Endothelial cell of umbilical vein (primary cell): ENCODE measurements around the gene PLEKHA4. TPM values are rescaled to one million over a fixed set of nuclear protein-coding genes. Genes with fewer than 3 reads are reported as not detected.
A peak's percentile ranks its signal among the peaks of the same experiment; 100 is the strongest.
"Not testable (repeated sequence)": the region's sequence is repeated elsewhere in the genome, so short reads cannot be mapped to it uniquely, and the experiment has no call there.

Experiments
- BruUV-seq: library from RNA; stranded (reverse); fragments of 400-500 nt; replicated peaks from 2 replicates; lab custom pipeline; 2021; lab: Mats Ljungman, UMichigan
- CTCF ChIA-PET: fragments of 300-600, 350-600 bp; sonication (Branson Sonifier 250); formaldehyde crosslinking; loops from one replicate; lab custom pipeline; 2021; ENCODE audit warnings: antibody characterized with exemption, inconsistent platforms; lab: Charles Lee
- POLR2A ChIA-PET: fragments of 300-600, 350-600 bp; sonication (Branson Sonifier 250); formaldehyde crosslinking; loops from one replicate; lab custom pipeline; 2021; ENCODE audit warnings: antibody characterized with exemption, inconsistent platforms; lab: Charles Lee
- DNase-seq: peaks from one replicate; pipeline ENCODE4 v3.0.0-alpha.2; 2011; ENCODE audit warnings: low read depth, low spot score
- FAIRE-seq: peaks from 2 replicates; lab custom pipeline; 2011; peaks lifted over from hg19 to GRCh38; lab: Jason Lieb, UNC
- H2AFZ ChIP-seq: 2 replicates; pipeline ENCODE4 v1.6.0; 2012; ENCODE audit warnings: low read depth, low read length, control low read depth, inconsistent platforms
- H3K27ac ChIP-seq: 2 replicates; pipeline ENCODE4 v1.5.1; 2011; ENCODE audit warnings: low read depth, mild to moderate bottlenecking, control low read depth, low read length, moderate library complexity; ENCODE audit not compliant: insufficient read depth
- H3K27me3 ChIP-seq, 2 experiments: 2 replicates each; pipeline versions ENCODE4 v1.6.0 to v1.6.1; 2011; ENCODE audit warnings: low read length in 2 of 2, mixed read lengths in 1 of 2; ENCODE audit not compliant: control insufficient read depth in 2 of 2, insufficient read depth in 2 of 2
- H3K36me3 ChIP-seq, 2 experiments: 2 replicates in 1 of 2; 3 replicates in 1 of 2; pipeline ENCODE4 v1.5.1; 2011; ENCODE audit warnings: low read length in 2 of 2, mild to moderate bottlenecking in 1 of 2, moderate library complexity in 1 of 2; ENCODE audit not compliant: control insufficient read depth in 2 of 2, insufficient read depth in 2 of 2; ENCODE audit errors: extremely low read depth in 1 of 2
- H3K4me1 ChIP-seq: 3 replicates; pipeline ENCODE4 v1.5.1; 2011; ENCODE audit warnings: mild to moderate bottlenecking, low read length; ENCODE audit not compliant: control insufficient read depth, insufficient read depth; ENCODE audit errors: extremely low read depth
- H3K4me2 ChIP-seq: 2 replicates; pipeline ENCODE4 v1.6.1; 2011; ENCODE audit warnings: low read length, control low read depth, mixed read lengths; ENCODE audit not compliant: insufficient read depth
- H3K4me3 ChIP-seq, 3 experiments: fragments of 200-600 bp in 1 of 3; sonication (generic), shearing (Covaris generic) in 1 of 3; replicated peaks in 1 of 3; 2 replicates each; pipeline ENCODE4 v1.5.1; 2011 to 2016; ENCODE audit warnings: control low read depth in 3 of 3, low read length in 3 of 3, mild to moderate bottlenecking in 2 of 3, inconsistent platforms in 1 of 3, low read depth in 1 of 3, moderate library complexity in 1 of 3; ENCODE audit not compliant: insufficient read depth in 1 of 3
- H3K79me2 ChIP-seq: 2 replicates; pipeline ENCODE4 v1.6.0; 2012; ENCODE audit warnings: low read length, inconsistent platforms; ENCODE audit not compliant: control insufficient read depth, insufficient read depth
- H3K9ac ChIP-seq: replicated peaks from 2 replicates; pipeline ENCODE3; 2011; ENCODE audit warnings: low read length, control low read depth; ENCODE audit not compliant: insufficient read depth; ENCODE audit errors: extremely low read depth
- H3K9me1 ChIP-seq: replicated peaks from 3 replicates; pipeline ENCODE4 v1.6.0; 2011; ENCODE audit warnings: mild to moderate bottlenecking, low read length; ENCODE audit not compliant: control insufficient read depth, insufficient read depth; ENCODE audit errors: extremely low read depth
- H3K9me3 ChIP-seq: replicated peaks from 2 replicates; pipeline ENCODE4 v1.5.1; 2012; ENCODE audit warnings: low read length, inconsistent platforms; ENCODE audit not compliant: control insufficient read depth, insufficient read depth
- H4K20me1 ChIP-seq: replicated peaks from 2 replicates; pipeline ENCODE3; 2011; ENCODE audit warnings: mild to moderate bottlenecking, low read length; ENCODE audit not compliant: control insufficient read depth, insufficient read depth; ENCODE audit errors: extremely low read depth
- EZH2 ChIP-seq: IDR thresholded peaks from 2 replicates; pipeline ENCODE4 v1.6.1; 2012; ENCODE audit warnings: borderline replicate concordance, low read depth, mild to moderate bottlenecking, moderate library complexity, low read length, inconsistent platforms; ENCODE audit not compliant: severe bottlenecking
- JUN ChIP-seq: IDR thresholded peaks from 2 replicates; pipeline ENCODE4 v1.6.1; 2011; ENCODE audit warnings: borderline replicate concordance, low read depth; ENCODE audit not compliant: insufficient read length, insufficient read depth
- MYC ChIP-seq: IDR thresholded peaks from one replicate; pipeline ENCODE4 v1.6.1; 2011; ENCODE audit warnings: mild to moderate bottlenecking, low read depth, low read length
- POLR2A ChIP-seq: IDR thresholded peaks from 2 replicates; pipeline ENCODE4 v1.6.1; 2012; ENCODE audit warnings: low read depth, mild to moderate bottlenecking, control low read depth, low read length
- POLR2AphosphoS5 ChIP-seq: IDR thresholded peaks from 2 replicates; pipeline ENCODE4 v1.6.1; 2012; ENCODE audit warnings: low read depth, mild to moderate bottlenecking, control low read depth, low read length, moderate library complexity; ENCODE audit not compliant: insufficient read depth
- dilution Hi-C: fragments of 300-500 bp; cut with MboI; formaldehyde crosslinking; loops from one replicate; pipeline ENCODE4 v1.15.0; 2019; ENCODE audit warnings: low sequenced_read_pairs; ENCODE audit not compliant: extremely low pct_ligation_motif_present
- intact Hi-C: fragments of 100-400 bp; cut with micrococcal nuclease; formaldehyde crosslinking; loops from one replicate; pipeline ENCODE4 v1.10.0; 2022
- polyA plus RNA-seq, 4 experiments: library from polyadenylated mRNA; depleted of rRNA in 3 of 4; stranded (reverse) in 3 of 4; unstranded in 1 of 4; fragments of >200 nt; gene quantifications; 2 replicates each; pipeline versions ENCODE4 v1.2.1 to v1.2.3, GENCODE V29; 2011 to 2012; ENCODE audit warnings: missing spikeins in 1 of 4
- total RNA-seq: library from RNA; stranded (reverse); gene quantifications from 2 replicates; pipeline ENCODE4 v1.2.3, GENCODE V29; 2021
- TF ChIP-seq, protein P1 (sequence below): IDR thresholded peaks from 2 replicates; pipeline ENCODE4 v1.6.1; 2011; ENCODE audit not compliant: insufficient read depth, insufficient read length
- TF ChIP-seq, protein P2 (sequence below), 2 donors: IDR thresholded peaks; 1 replicate in 1 of 2; 2 replicates in 1 of 2; pipeline ENCODE4 v1.5.1; 2011; ENCODE audit warnings: low read length in 2 of 2, mild to moderate bottlenecking in 2 of 2, moderate library complexity in 2 of 2, control low read depth in 1 of 2, inconsistent platforms in 1 of 2, low read depth in 1 of 2; ENCODE audit not compliant: insufficient read depth in 1 of 2; ENCODE audit errors: extremely low read depth in 1 of 2

PLEKHA4 gene
- total and polyA plus RNA-seq, 2 donors (not counting 3 experiments of a cell fraction or from before 2014, with no cell fraction given): 4.5 to 10.1 TPM

DNA sequence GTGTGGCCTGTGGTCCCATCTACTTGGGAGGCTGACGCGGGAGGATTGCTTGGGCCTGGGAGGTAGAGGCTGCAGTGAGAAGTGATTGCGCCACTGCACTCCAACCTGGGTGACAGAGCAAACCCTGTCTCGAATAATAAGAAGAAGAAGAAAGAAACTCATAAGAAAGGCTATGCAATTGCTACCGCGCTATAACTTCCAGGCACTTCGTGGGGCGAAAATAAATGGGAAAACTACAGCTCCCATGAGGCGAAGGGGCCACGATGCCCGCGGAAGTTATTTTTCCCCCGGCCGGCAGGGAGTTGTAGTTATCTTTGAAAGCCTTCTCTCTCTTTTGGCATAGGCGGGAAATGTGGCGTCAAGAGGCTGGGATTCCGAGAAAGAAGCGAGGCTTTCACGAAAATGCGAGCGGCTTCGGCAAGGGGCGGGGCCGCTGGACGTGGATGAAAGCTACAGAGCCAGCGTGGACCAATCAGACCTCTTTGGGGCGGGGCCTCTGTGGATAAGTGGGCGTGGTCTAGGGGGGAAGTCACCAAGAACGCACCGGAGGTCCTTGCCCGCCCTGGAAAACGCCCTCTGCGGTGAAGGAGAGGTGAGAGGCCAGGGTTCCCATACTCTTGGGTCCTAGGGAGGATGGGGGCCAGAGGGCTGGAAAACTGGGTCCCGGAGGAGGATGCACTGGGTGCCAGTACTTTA is 31.5 kb upstream of the PLEKHA4 start, which contains the start of gene NUCB1:
TSS of gene NUCB1 (plus strand) at position 532 of the 696 bp plus-strand sequence. CDS start 485 bp downstream, outside the sequence.
- peak; percentile 100 for FAIRE-seq
- Histone ChIP-seq H3K27me3 (peaks cover 2 to 7% of the 10 kb centered on the region in 2 experiments), H4K20me1 (no peaks in the 10 kb centered on the region), H3K4me3 (peak within 1 kb of the TSS; percentile 62 to 84 (median 67)), H3K4me2 (peak within 1 kb of the TSS; percentile 79), H3K9me3 (no peaks in the 10 kb centered on the region), H3K9me1 (no peaks in the 10 kb centered on the region), H3K36me3 (peaks cover 0 to 5% of the 10 kb centered on the region in 2 experiments), H3K4me1 (peaks cover 12% of the 10 kb centered on the region), H3K9ac (peak within 1 kb of the TSS; percentile 69), H3K79me2 (peaks cover 12% of the 10 kb centered on the region), H3K27ac (peak within 1 kb of the TSS; percentile 49), H2AFZ (peak within 1 kb of the TSS; percentile 84)
- dilution Hi-C loops: no loop called here
- CTCF ChIA-PET: interaction anchor here (0.5 to 2.6 kb wide), 13 partner anchors 13 to 104 kb away, joined by 3 to 27 read pairs (median 5); partner anchors contain the start of genes DHDH and PPP1R15A
- intact Hi-C loops: loop anchor here (2.0 kb wide), 3 partner anchors 27 to 65 kb away; partner anchors contain the start of genes BAX, FTL and PPP1R15A
- TF ChIP-seq POLR2A (peak; percentile 30), EZH2 (no peak), MYC (no peak), POLR2AphosphoS5 (peak; percentile 24), JUN (no peak)
- TF ChIP-seq, protein P1, sequence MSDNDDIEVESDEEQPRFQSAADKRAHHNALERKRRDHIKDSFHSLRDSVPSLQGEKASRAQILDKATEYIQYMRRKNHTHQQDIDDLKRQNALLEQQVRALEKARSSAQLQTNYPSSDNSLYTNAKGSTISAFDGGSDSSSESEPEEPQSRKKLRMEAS: no peak
- TF ChIP-seq, protein P2, sequence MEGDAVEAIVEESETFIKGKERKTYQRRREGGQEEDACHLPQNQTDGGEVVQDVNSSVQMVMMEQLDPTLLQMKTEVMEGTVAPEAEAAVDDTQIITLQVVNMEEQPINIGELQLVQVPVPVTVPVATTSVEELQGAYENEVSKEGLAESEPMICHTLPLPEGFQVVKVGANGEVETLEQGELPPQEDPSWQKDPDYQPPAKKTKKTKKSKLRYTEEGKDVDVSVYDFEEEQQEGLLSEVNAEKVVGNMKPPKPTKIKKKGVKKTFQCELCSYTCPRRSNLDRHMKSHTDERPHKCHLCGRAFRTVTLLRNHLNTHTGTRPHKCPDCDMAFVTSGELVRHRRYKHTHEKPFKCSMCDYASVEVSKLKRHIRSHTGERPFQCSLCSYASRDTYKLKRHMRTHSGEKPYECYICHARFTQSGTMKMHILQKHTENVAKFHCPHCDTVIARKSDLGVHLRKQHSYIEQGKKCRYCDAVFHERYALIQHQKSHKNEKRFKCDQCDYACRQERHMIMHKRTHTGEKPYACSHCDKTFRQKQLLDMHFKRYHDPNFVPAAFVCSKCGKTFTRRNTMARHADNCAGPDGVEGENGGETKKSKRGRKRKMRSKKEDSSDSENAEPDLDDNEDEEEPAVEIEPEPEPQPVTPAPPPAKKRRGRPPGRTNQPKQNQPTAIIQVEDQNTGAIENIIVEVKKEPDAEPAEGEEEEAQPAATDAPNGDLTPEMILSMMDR (IDR thresholded peaks at IDR 0.05; ENCODE audit: extremely low read depth in 1 of 2, insufficient read depth in 1 of 2, low read depth in 1 of 2, low read length in 2 of 2): peak in 1 of 2 donors; percentile 33
- POLR2A ChIA-PET: interaction anchor here (0.5 to 2.0 kb wide), 7 partner anchors 15 to 232 kb away, joined by 3 to 13 read pairs (median 5); partner anchors contain the start of genes BAX and PPP1R15A
- TSS peak; percentile 59 for BruUV-seq
- DNase-seq: peak; percentile 99

DNA sequence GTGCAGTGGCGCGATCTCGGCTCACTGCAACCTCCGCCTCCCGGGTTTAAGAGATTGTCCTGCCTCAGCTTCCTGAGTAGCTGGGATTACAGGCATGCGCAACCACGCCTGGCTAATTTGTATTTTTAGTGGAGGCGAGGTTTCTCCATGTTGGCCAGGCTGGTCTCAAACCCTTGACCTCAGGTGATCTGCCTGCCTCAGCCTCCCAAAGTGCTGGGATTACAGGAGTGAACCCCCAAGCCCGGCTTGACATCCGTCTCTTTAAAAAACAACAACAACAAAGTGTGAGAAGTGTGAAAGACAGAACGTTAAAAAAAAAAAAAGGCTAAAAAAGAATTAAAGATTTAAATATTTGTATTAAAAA is 31.0 kb upstream of the PLEKHA4 start:
- H3K27ac ChIP-seq, H2AFZ ChIP-seq, H3K9me1 ChIP-seq, FAIRE-seq, DNase-seq, intact Hi-C loops, BruUV-seq, H4K20me1 ChIP-seq, dilution Hi-C loops, H3K9me3 ChIP-seq, H3K36me3 ChIP-seq: not testable (repeated sequence)
- CTCF ChIA-PET: interaction anchor here (0.5 to 2.6 kb wide), 11 partner anchors 13 to 93 kb away, joined by 3 to 27 read pairs (median 4); partner anchors contain the start of gene DHDH
- Histone ChIP-seq H3K9ac (peak overlapping the region; percentile 69), H3K79me2 (peaks cover 12% of the 10 kb centered on the region), H3K4me2 (peak overlapping the region; percentile 67), H3K4me1 (peaks cover 12% of the 10 kb centered on the region), H3K4me3 (peak overlapping the region in 1 of 3 experiments; percentile 84), H3K27me3 (peaks cover 2 to 11% of the 10 kb centered on the region in 2 experiments)
- POLR2A ChIA-PET: interaction anchor here (0.8 to 2.0 kb wide), 4 partner anchors 18 to 66 kb away, joined by 3 to 5 read pairs (median 4); partner anchors contain the start of gene BAX
